Measurements from ENCODE around the gene MGAT3.

- TF ChIP-seq CTCF (IDR thresholded peaks at IDR 0.05 in 2 of 3, conservative IDR thresholded peaks at IDR 0.05 in 1 of 3; ENCODE audit: borderline replicate concordance in 1 of 3, insufficient read depth in 1 of 3, low read depth in 2 of 3, low read length in 2 of 3) = no peak
- no peak for TF ChIP-seq ZNF274 (IDR thresholded peaks at IDR 0.05; ENCODE audit: low read depth, low read length)
- TF ChIP-seq FOSL1 (IDR thresholded peaks at IDR 0.05; ENCODE audit: low read depth) = no peak
- no peak for TF ChIP-seq ATF3 (IDR thresholded peaks at IDR 0.05)
- TF ChIP-seq EZH2 (IDR thresholded peaks at IDR 0.05) = no peak
- no peak for TF ChIP-seq TCF7L2 (IDR thresholded peaks at IDR 0.05; ENCODE audit: borderline replicate concordance, extremely low read depth, insufficient read depth, insufficient read length)
- TF ChIP-seq POLR2A (IDR thresholded peaks at IDR 0.05; ENCODE audit: borderline replicate concordance, extremely low read depth, insufficient read depth, insufficient read length) = no peak
- TF ChIP-seq SP1 (IDR thresholded peaks at IDR 0.05; ENCODE audit: low read depth) = no peak
- TF ChIP-seq MAX (IDR thresholded peaks at IDR 0.05) = no peak
- TF ChIP-seq JUND (IDR thresholded peaks at IDR 0.05) = no peak
These were observed 21.6 kb downstream of the MGAT3 start for GRCh38 chr22:39478441-39478850.

Measured in HCT116 (cell line).